Parathyroid adenoma (tissue), 2 donors: ENCODE results near the gene TMEM190.

Experiments used
- H2AFZ ChIP-seq: fragments of 300-600 bp; sonication (generic); one replicate; pipeline ENCODE4 v1.7.0; 2017; ENCODE audit warnings: antibody characterized with exemption, mild to moderate bottlenecking
- H3K27ac ChIP-seq: fragments of 300-600 bp; sonication (generic); one replicate; pipeline ENCODE4 v1.7.0; 2017
- H3K27me3 ChIP-seq: fragments of 300-600 bp; sonication (generic); one replicate; pipeline ENCODE4 v1.7.0; 2017; ENCODE audit warnings: low read length; ENCODE audit not compliant: control insufficient read depth, insufficient read depth
- H3K36me3 ChIP-seq: fragments of 300-600 bp; sonication (generic); one replicate; pipeline ENCODE4 v1.7.0; 2017; ENCODE audit warnings: low read length; ENCODE audit not compliant: control insufficient read depth, insufficient read depth
- H3K4me1 ChIP-seq: fragments of 300-600 bp; sonication (generic); one replicate; pipeline ENCODE4 v1.7.0; 2017; ENCODE audit warnings: control low read depth
- H3K4me2 ChIP-seq: fragments of 300-600 bp; sonication (generic); one replicate; pipeline ENCODE4 v1.7.0; 2017; ENCODE audit warnings: low read length
- H3K4me3 ChIP-seq: fragments of 300-600 bp; sonication (generic); one replicate; pipeline ENCODE4 v1.7.0; 2017; ENCODE audit warnings: low read depth, low read length
- H3K79me2 ChIP-seq: fragments of 300-600 bp; sonication (generic); one replicate; pipeline ENCODE4 v1.7.0; 2017; ENCODE audit warnings: control low read depth
- H3K9ac ChIP-seq: fragments of 300-600 bp; sonication (generic); one replicate; pipeline ENCODE4 v1.7.0; 2017; ENCODE audit warnings: mild to moderate bottlenecking
- H3K9me3 ChIP-seq: fragments of 300-600 bp; sonication (generic); one replicate; pipeline ENCODE4 v1.7.0; 2017; ENCODE audit warnings: low read length; ENCODE audit not compliant: control insufficient read depth
- CTCF ChIP-seq: fragments of 300-600 bp; sonication (generic); IDR thresholded peaks from one replicate; pipeline ENCODE4 v1.7.0; 2017; ENCODE audit warnings: antibody characterized with exemption, mild to moderate bottlenecking
- donor health status: primary hyperparathyroidism.

Gene TMEM190

GRCh38 chr19:55360902-55361301 lies 15.7 kb upstream of the TMEM190 start:
- no peak for TF ChIP-seq CTCF
- H3K4me3 ChIP-seq: no peak overlapping the region
- no peak overlapping the region for H3K4me2 ChIP-seq
- no peaks in the 10 kb centered on the region for H3K36me3 ChIP-seq
- H3K27ac ChIP-seq: no peak overlapping the region
- no peaks in the 10 kb centered on the region for H3K79me2 ChIP-seq
- no peak overlapping the region for H2AFZ ChIP-seq
- H3K4me1 ChIP-seq: no peaks in the 10 kb centered on the region
- no peaks in the 10 kb centered on the region for H3K27me3 ChIP-seq
- no peak overlapping the region for H3K9ac ChIP-seq
- no peaks in the 10 kb centered on the region for H3K9me3 ChIP-seq

- Histone ChIP-seq H3K4me3 (no peak overlapping the region), H3K9ac (no peak overlapping the region), H3K79me2 (no peaks in the 10 kb centered on the region), H3K4me2 (no peak overlapping the region), H2AFZ (no peak overlapping the region), H3K4me1 (no peaks in the 10 kb centered on the region), H3K27me3 (no peaks in the 10 kb centered on the region), H3K36me3 (no peaks in the 10 kb centered on the region), H3K27ac (no peak overlapping the region), H3K9me3 (no peaks in the 10 kb centered on the region)
- TF ChIP-seq CTCF: no peak
These were observed 14.2 kb upstream of the TMEM190 start for GRCh38 chr19:55362174-55362989.

GRCh38 chr19:55362990-55363716 lies 13.5 kb upstream of the TMEM190 start, which contains the start of gene GARIN5B:
GARIN5B (minus strand) TSS chr19:55363260; CDS start chr19:55363066, 194 bp downstream.
- Histone ChIP-seq H3K36me3 (no peaks in the 10 kb centered on the region), H3K79me2 (no peaks in the 10 kb centered on the region), H3K27me3 (no peaks in the 10 kb centered on the region), H2AFZ (no peak within 1 kb of the TSS), H3K4me2 (no peak within 1 kb of the TSS), H3K9me3 (no peaks in the 10 kb centered on the region), H3K4me3 (no peak within 1 kb of the TSS), H3K9ac (no peak within 1 kb of the TSS), H3K4me1 (no peaks in the 10 kb centered on the region), H3K27ac (no peak within 1 kb of the TSS)
- no peak for TF ChIP-seq CTCF

- Histone ChIP-seq H3K27ac (no peak overlapping the region), H3K4me2 (no peak overlapping the region), H3K9ac (no peak overlapping the region), H3K4me1 (no peaks in the 10 kb centered on the region), H3K79me2 (no peaks in the 10 kb centered on the region), H3K27me3 (peaks cover 4% of the 10 kb centered on the region), H2AFZ (no peak overlapping the region), H3K9me3 (no peaks in the 10 kb centered on the region), H3K36me3 (no peaks in the 10 kb centered on the region), H3K4me3 (no peak overlapping the region)
- no peak for TF ChIP-seq CTCF
These were observed 11.4 kb upstream of the TMEM190 start for GRCh38 chr19:55365245-55365644.
